GM21381 (cell line): Measurements from ENCODE around the gene SMIM14.
A peak's percentile ranks its signal among the peaks of the same experiment; 100 is the strongest.
"Not testable (repeated sequence)": the region's sequence is repeated elsewhere in the genome, so short reads cannot be mapped to it uniquely, and the experiment has no call there.

Source experiments
- ATAC-seq: cut with Tn5 transposase; IDR thresholded peaks from one replicate; pipeline ENCODE4 v1.9.1; 2021; ENCODE audit warnings: mild to moderate bottlenecking, moderate library complexity; ENCODE audit not compliant: unreplicated experiment

SMIM14 gene

DNA sequence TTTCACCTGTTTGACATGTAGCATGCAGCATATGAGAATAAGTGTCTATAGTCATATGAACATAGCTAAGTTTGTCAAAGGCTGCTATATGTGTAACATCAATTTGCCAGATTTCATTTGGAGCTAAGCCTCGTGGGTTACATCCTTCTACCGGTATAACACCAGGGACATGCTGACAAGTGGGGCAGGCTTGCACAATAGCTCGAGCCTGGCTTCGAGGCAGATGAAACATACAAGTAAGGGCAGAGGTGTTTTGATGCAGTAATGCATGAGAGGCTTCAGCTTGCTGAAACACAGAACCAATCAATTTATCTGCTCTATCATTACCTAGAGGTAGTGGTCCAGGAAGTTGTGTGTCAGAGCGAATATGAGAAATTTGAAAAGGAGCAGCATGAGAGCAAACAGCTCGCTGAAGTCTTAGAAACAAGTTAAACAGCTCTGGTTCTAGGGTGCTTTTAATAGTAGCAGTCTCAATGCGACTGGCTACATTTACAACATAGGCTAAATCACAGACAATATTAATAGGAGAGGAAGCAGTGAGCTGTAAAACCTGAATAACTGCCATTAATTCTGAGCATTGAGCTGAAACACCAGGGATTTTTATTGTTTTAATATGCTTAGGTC lies 96.6 kb downstream of the SMIM14 start:
- no peak for ATAC-seq

DNA sequence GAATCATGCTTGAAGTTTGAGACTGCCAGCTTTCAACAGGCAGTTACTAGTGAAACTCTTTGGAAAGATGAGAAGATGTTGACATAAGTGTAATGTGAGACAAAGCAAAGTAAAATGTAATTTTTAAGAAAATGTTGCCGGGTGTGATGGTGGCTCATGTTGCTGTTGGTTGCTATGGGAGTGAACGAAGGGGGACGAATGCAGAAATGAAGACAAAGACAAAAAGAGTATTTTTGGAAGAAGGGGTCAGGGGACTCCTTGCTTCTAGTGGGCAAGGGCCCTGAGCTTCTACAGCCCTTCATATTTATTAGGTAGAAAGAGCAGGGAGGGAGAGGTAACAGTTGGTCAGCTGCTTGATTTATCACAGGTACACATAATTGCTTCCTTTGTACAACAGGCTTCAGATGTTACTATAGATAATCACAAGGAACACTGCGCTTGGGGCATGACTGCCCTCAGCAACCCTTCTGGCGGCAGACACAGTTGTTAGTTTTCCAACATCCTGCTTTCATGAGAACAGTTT lies 99.5 kb downstream of the SMIM14 start:
- ATAC-seq, result no peak

DNA sequence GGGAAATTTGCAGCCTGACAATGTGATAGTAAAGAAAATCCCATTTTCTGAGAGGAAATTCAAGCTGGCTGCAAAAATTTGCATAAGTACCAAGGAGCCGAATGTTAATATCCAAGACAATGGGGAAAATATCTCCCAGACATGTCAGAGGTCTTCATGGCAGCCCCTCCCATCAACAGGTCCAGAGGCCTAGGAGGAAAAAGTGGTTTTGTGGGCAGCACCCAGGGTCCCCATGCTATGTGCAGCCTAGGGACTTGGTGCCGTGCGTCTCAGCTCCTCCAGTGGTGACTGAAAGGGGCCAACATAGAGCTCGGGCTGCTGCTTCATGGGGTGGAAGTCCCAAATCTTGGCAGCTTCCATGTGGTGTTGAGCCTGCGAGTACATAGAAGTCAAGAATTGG lies 105.1 kb downstream of the SMIM14 start:
- no peak for ATAC-seq

DNA sequence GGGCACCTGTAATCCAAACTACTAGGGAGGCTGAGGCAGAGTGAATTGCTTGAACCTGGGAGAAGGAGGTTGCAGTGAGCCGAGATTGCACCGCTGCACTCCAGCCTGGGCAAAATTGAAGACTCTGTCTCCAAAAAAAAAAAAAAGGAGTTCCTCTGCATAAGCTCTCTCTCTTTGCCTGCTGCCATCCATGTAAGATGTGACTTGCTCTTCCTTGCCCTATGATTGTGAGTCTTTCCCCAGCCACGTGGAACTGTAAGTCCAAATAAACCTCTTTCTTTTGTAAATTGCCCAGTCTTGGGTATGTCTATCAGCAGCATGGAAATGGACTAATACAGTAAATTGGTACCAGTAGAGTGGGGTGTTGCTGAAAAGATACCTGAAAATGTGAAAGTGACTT lies 106.4 kb downstream of the SMIM14 start:
- ATAC-seq, result not testable (repeated sequence)

DNA sequence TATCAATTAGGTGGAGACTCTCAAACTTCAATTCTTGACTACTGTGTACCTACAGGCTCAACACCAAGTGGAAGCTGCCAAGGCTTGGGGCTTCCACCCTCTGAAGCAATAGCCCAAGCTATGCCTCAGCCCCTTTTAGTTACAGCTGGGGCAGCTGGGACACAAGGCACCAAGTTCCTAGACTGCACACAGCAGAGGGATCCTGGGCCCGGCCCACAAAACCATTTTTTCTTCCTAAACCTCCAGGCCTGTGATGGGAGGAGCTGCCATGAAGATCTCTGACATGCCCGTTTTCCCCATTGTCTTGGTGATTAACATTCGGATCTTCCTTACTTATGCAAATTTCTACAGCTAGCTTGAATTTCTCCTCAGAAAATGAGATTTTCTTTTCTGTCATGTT lies 108.0 kb downstream of the SMIM14 start:
- no peak for ATAC-seq

DNA sequence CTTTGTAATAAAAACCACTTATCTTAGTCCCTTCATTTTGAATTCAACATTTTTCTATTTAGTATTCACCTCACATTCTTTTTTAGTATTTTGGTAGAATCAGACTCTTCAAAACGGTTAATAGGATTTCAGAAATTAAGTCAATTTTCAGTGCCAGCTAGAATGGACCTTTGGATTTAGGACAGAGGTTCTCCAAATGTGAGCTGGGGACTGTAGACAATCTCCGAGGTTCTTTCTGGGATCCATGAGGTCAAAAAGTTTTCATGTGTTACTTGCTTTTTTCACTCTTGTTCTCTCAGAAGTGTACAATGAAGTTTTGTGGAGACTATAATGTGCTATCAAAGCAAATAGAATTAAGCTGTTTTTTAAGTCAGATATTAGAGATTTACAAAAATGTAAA lies 109.1 kb downstream of the SMIM14 start:
- ATAC-seq, result no peak

DNA sequence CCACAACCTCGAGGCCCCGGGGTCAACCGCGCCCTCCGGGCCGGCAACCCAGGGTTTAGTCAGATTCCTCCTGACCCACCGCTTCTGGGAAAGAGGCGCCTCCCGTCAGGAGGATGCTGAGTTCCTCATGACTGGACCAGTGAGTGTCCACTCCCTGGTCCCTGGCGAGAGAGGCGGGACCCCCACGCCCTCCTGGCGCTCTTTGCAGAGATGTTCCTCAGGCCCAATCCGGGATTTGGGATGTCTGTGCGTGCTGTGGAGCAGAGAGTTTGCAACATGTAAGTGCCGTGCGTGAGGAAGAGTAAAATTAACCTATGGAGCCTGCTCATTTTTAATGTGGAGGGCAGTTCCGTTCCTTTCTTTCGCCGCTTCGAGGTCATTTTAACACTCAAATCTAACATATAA lies 110.6 kb downstream of the SMIM14 start:
- no peak for ATAC-seq

DNA sequence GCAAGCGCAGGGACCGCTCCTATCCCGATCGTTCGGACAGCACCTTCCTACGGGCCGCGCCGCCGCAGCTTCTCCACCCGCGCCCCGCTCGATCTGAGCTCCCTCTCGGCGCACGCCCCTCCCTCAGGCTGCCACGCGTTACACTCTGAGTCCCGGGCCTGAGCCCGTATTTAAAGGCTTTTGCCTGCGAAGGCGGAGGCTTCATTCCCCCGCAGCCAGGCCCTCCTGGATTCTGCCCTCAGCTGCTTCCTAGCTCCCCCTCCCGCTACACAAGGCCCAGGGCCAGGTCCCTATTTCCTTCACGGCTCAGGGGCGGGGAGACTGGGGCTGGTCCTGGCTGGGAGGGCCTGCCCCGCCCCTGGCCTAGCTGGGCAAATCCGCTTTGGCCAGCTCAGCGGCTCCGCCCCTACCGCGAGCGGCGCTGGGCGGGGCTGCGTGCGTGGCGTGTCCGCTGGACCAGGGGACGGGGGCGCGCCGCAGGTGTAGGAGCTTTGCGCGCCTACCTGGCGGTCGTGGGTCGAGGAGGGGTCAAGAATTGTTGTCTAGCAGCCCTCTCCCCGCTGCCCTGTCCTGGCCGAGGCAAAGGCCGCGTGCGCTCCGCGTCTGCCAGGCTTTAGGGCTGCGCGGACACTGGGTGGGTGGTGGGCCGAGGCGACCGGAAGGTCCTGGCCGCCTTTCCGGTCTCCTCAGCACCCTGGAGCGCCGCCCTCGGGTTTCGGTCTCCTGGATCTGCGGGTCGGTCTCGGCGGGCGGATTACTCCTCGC lies 111.2 kb downstream of the SMIM14 start, which contains the start of gene UGDH:
Gene UGDH, minus strand, starts transcription at position 144 of the 765 bp plus-strand sequence. CDS start 5,927 bp downstream, outside the sequence.
- ATAC-seq, result peak; percentile 96

DNA sequence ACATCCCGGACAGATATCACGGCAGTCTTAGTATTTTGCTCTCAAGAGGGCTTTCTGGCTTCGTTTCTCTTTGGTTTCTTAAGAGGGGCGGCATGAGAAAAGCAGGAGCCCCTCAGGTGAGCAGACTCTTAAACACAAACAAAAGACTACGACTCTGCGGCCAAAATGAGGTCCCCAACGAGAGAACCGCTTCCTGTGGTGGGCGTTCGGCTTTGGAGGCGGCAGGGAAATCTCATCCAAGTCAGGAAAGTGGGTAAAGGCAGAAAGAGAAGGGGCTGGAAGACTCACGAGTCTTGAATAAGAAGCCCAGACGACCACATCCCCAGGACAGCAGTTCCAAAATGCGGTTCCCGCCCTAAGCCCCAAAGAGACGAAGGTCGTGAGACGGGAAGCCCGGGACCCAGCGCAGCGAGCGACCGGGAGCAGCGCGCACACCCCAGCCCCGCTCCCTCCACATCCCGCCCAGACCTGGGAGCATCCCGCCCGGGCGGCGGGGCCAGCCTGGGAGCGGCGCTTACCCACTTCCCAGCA lies 111.8 kb downstream of the SMIM14 start:
- ATAC-seq, result peak; percentile 3

DNA sequence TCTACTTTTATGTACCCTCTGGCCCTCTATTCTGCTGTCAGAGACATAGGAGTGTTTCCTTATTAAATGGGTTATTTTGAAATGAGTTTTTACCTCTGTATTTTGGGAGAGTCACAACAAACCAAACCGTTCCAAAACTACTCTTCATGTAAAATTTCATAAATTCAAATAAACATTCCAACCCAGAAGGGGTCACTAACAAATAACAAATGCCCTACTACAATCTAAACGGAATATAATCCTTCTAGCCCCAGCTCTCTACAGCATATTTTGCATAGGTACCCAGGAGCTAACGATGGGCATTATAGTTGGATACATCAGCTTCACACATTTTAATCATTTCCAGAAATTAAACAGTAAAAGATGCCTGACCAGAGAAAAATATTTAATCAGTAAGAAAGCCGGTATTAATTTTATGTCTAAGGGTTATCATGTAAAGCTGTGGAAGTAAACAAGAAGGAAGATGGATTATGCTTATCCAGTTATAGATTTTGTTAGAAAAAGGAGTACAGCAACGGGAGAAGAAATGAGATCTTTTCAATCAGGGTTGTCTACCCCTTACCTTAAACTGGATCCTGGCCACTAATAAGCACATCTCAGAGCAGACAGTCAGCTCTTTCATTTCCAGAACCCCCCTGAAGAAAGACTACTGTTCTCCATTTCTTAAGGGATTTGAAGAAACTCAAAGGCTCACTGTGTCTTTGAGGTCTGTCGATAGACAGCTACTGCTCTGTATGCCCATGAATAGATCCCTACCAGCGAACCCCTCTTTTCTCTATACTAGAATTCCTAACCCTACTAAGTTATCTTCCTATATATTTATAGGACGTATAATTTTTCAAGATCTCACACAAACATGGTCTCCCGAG lies 112.6 kb downstream of the SMIM14 start:
- ATAC-seq, result no peak

DNA sequence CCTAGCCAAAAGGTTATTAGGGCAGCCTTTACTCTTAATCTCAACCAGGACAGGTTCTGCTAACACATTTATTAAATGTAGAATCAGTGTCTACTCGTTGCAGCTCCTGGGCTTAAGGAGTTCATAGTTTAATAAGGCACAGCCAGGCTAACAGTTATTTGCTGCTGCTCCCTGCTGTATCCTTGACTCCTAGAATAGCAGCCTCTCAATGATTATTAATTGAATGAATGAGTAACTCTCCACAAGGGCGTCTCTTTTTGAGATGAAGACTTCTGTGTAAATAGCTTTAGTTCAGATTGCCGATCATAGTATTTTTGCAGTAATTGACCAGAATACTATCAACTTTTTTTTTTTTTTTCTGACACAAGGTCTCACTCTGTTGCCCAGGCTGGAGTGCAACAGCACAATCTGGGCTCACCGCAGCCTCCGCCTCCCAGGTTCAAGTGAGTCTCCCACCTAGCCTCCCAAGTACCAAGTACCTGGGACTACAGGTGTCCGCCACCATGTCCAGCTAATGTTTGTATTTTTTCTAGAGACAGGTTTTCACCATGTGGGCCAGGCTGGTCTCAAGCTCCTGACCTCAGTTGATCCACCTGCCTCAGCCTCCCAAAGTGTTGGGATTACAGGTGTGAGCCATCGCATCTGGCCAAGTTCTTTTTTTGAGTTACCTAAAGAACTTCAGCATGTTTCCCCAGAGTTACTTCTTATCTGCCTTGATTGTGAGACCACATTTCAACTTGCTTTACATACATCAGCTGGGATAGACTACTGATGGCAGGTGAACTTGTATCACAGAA lies 114.3 kb downstream of the SMIM14 start:
- no peak for ATAC-seq

DNA sequence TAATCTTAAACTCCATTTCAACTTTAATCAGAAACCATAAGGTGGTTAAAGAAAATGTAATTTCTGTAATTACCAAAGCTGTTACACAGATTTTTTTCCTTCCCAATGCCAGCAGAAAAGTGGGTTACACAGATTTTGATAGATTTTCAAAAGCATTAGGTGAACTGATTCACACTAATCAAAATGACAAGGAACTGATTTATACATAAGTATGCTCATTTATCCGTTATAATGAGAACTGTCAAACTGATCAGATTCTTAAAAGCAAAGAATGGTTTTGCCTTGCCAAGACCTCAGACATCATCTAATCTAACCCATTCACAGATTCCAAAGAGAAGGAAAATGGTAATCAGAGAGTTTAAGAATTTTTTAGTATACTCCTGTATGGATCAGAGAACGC lies 116.6 kb downstream of the SMIM14 start:
- ATAC-seq, result no peak

DNA sequence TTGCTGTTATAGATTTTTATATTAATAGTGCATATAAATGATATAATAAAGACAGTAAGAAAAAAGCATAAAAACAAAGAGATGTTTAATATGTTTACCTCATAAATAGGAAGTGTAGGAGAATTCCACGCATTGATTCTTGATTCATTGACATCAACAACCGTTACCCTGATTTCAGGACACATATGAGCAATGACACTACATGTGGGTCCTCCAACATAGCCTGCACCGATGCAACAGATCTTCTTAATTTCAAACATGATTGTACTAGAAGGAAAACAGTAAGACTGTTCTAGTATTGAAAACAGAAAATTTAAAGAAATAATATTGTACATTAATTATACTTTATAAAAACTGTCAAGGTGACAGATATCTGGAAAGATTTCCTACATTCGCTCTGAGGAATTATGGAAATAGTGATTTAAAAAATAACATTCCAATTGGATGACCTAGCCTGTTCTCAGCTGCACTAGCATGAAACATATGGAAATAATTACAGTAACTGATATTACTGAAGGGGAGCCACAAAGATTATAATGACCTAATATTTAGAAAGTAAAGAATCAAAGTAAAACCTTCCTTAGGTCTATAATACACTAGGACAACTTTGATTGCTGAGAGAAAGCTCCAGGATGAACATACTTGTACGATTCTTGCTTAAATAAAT lies 117.3 kb downstream of the SMIM14 start:
- ATAC-seq, result no peak

DNA sequence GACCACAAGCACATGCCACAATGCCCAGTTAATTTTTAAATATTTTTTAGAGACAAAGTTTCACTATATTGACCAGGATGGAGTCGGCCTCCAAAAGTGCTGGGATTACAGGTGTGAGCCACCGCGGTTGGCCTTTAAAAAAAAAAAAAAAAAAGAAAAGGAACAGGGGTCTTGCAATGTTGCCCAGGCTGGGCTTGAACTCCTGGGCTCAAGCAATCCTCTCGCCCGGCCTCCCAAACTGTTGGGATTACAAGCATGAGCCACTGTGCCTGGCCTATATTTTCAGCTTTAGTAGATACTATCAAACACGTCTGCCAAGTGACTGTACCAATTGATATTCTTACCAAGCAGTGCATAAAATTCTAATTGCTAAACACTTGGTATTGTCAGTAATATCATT lies 120.2 kb downstream of the SMIM14 start:
- no peak for ATAC-seq

DNA sequence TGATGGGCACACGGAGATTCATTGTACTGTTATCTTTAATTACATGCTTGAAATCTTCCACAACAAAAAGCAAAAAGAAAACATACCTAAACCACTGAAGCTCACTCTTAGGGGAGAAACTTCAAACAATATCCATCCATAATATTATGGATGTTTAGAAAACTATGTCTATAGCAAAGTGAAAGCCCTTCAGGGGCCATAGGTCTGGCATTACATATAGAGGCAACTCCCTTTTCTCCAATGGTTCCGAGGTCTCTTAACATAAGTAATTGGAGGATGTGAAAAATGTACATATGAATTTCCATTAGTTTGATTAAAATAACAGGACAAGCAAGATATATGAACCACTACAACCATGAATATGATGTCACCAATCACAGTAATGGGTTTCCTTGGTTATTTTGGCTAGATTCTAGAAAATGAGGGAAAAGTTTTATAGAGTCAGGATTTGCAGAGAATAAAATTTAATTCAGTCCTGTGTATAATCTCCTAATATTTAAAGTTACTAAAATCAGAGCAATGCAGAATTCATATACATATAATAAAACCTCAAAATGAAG lies 122.2 kb downstream of the SMIM14 start:
- ATAC-seq, result no peak

DNA sequence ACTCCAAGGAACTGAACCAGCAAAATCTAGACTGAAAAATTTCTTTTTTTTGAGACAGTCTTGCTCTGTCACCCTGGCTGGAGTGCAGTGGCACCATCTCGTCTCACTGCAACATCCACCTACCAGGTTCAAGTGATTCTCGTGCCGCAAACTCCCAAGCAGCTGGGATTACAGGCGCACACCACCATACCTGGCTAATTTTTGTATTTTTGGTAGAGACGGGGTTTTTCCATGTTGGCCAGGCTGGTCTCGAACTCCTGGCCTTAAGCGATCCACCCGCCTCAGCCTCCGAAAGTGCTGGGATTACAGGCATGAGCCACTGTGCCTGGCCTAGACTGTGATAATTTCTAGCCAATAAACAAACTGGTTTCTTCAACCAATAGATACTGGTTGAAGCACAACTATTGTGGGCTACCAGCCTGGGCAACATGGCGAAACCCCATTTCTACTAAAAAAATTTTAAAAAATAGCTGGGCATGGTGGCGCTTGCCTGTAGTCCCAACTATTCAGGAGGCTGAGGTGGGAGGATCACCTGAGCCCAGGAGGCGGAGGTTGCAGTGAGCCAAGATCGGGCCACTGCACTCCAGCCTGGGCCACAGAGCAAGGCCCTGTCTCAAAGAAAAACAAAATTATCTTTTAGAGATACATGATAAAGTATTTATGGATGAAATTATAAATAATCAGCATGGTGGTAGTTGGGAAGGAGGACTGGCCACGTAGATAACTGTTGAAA lies 122.8 kb downstream of the SMIM14 start:
- not testable (repeated sequence) for ATAC-seq

DNA sequence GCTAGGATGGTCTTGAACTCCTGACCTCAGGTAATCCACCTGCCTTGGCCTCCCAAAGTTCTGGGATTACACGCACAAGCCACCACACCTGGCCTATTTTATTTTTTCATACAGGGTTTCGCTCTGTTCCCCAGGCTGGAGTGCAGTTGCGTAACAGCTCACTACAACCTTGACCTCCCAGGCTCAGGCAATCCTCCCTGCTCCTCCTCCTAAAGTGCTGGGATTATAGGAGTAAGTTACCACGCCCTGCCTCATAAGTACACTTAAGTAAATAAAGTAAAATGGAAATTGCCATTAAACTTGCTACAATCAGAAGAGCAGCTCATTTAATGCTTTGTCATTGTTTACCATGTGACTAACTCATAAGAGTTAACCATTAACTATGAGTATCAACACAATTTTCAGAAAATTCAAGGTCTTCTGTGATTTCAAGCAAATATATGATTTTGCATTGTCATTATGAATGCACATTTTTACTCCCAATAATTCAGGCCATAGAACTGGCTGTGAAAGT lies 123.7 kb downstream of the SMIM14 start:
- ATAC-seq, result no peak

DNA sequence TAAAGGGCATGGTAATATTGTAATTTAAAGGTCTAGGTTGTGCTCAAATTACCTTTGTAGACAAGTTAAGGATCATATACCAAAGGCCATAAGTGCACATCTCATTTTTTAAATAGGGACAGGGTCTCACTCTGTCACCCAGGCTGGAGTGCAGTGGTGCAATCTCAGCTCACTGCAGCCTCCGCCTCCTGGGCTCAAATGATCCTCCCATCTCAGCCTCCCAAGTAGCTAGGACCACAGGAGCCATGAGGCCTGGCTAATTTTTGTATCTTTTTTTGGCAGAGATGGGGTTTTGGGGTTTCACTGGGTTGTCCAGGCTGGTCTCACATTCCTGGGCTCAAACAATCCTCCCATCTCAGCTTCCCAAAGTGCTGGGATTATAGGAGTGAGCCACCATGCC lies 124.4 kb downstream of the SMIM14 start:
- ATAC-seq, result not testable (repeated sequence)
